A549 (cell line): ENCODE data around the gene SRI. TPM values are rescaled to one million over a fixed set of nuclear protein-coding genes. Genes with fewer than 3 reads are reported as not detected.

Source experiments
- ATAC-seq, 2 experiments: fragments of 200-7000 bp in 1 of 2; fragments of >200 bp in 1 of 2; cut with Nextera tagmentation in 1 of 2; cut with Tn5 transposase in 1 of 2; 3 replicates each; pipeline versions ENCODE4 v1.8.0 to v1.9.1; 2018 to 2020; ENCODE audit warnings: mild to moderate bottlenecking in 1 of 2, moderate library complexity in 1 of 2
- CTCF ChIA-PET: fragments of 300-600 bp; sonication (Branson Sonifier 250); formaldehyde crosslinking; extraction: SDS; loops from one replicate; lab custom pipeline; 2021; ENCODE audit warnings: antibody characterized with exemption, inconsistent platforms; lab: Yijun Ruan, JAX
- POLR2A ChIA-PET: fragments of 350-600 bp; formaldehyde crosslinking; extraction: SDS; loops from one replicate; lab custom pipeline; 2021; ENCODE audit warnings: antibody characterized with exemption, inconsistent platforms; lab: Yijun Ruan, JAX
- DNase-seq, 2 experiments: peaks; one replicate each; pipeline versions ENCODE4 v3.0.0 to v3.0.0-alpha.2; 2011 to 2016; ENCODE audit warnings: low read depth in 1 of 2, low spot score in 1 of 2
- FAIRE-seq: peaks from 2 replicates; lab custom pipeline; 2011; peaks lifted over from hg19 to GRCh38; lab: Jason Lieb, UNC
- H3K27ac ChIP-seq, 2 experiments: fragments of >200 bp; sonication (Bioruptor Twin); formaldehyde crosslinking; 3 replicates each; pipeline ENCODE4 v1.5.1; 2016 to 2017
- H3K4me1 ChIP-seq: fragments of >200 bp; sonication (Bioruptor Twin); formaldehyde crosslinking; 3 replicates; pipeline ENCODE4 v1.6.1; 2016
- H3K4me2 ChIP-seq: fragments of >200 bp; sonication (Bioruptor Twin); formaldehyde crosslinking; 3 replicates; pipeline ENCODE4 v1.6.1; 2016
- H3K4me3 ChIP-seq: fragments of >200 bp; sonication (Bioruptor Twin); formaldehyde crosslinking; 3 replicates; pipeline ENCODE4 v1.5.1; 2016
- H3K9me3 ChIP-seq: fragments of >200 bp; sonication (Bioruptor Twin); formaldehyde crosslinking; 3 replicates; pipeline ENCODE4 v1.6.1; 2016
- CBX2 ChIP-seq: fragments of 200-600 bp; sonication (generic); IDR thresholded peaks from 2 replicates; pipeline ENCODE4 v1.6.1; 2016; ENCODE audit warnings: low read depth, mild to moderate bottlenecking, borderline replicate concordance
- CEBPB ChIP-seq, 2 experiments: fragments of >200 bp in 1 of 2; sonication (Bioruptor Twin) in 1 of 2; formaldehyde crosslinking in 1 of 2; IDR thresholded peaks; 2 replicates each; pipeline ENCODE4 v1.6.1; 2012 to 2016
- ESRRA ChIP-seq: fragments of 150-350 bp; IDR thresholded peaks from 2 replicates; pipeline ENCODE4 v1.6.1; 2014; ENCODE audit warnings: mild to moderate bottlenecking, low read length, borderline replicate concordance
- FOSL2 ChIP-seq, 2 experiments: fragments of 450-650 bp in 1 of 2; fragments of >200 bp in 1 of 2; sonication (Bioruptor Twin) in 1 of 2; formaldehyde crosslinking; IDR thresholded peaks; 2 replicates each; pipeline versions ENCODE4 v1.5.0 to v1.6.1; 2016 to 2020; ENCODE audit warnings: mild to moderate bottlenecking in 1 of 2, moderate library complexity in 1 of 2
- GATA3 ChIP-seq: IDR thresholded peaks from 2 replicates; pipeline ENCODE4 v1.6.1; 2012; ENCODE audit warnings: borderline replicate concordance
- JUN ChIP-seq, 2 experiments: fragments of >200 bp; sonication (Bioruptor Twin); formaldehyde crosslinking; IDR thresholded peaks; 2 replicates in 1 of 2; 3 replicates in 1 of 2; pipeline ENCODE4 v1.6.1; 2016 to 2017
- KDM5A ChIP-seq: fragments of 200-600 bp; sonication (generic); IDR thresholded peaks from 2 replicates; pipeline ENCODE4 v1.6.1; 2016; ENCODE audit warnings: antibody characterized with exemption, mild to moderate bottlenecking
- MAFK ChIP-seq: fragments of 450-650 bp; IDR thresholded peaks from 2 replicates; pipeline ENCODE4 v1.6.1; 2014; ENCODE audit not compliant: partially characterized antibody
- NPAS2 ChIP-seq: fragments of 250-450 bp; sonication (Bioruptor Pico); IDR thresholded peaks from 2 replicates; pipeline ENCODE4 v1.8.0; 2022; ENCODE audit warnings: mild to moderate bottlenecking, moderate library complexity, borderline replicate concordance
- TFCP2L1 ChIP-seq: fragments of 250-450 bp; sonication (Bioruptor Pico); IDR thresholded peaks from 2 replicates; pipeline ENCODE4 v1.5.0; 2021; ENCODE audit warnings: mild to moderate bottlenecking
- WGBS: methylation state at CpG from one replicate; pipeline ENCODE4 v1.1.6; 2017; ENCODE audit errors: missing lambda C conversion rate; 5-methylcytosine and 5-hydroxymethylcytosine counted together
- polyA plus RNA-seq, 4 experiments: library from polyadenylated mRNA; depleted of rRNA in 3 of 4; stranded (reverse); fragments of >200 nt; fragmentation: RNase III in 1 of 4; extraction: RNeasy Plus Mini Kit Qiagen cat#74134 plus additional on column Dnase treatment in 1 of 4; gene quantifications; 2 replicates in 3 of 4; 3 replicates in 1 of 4; pipeline ENCODE4 v1.2.3, GENCODE V29; 2011 to 2017
- TF ChIP-seq, protein P1 (sequence below): fragments of >200 bp; sonication (Bioruptor Twin); formaldehyde crosslinking; IDR thresholded peaks from 3 replicates; pipeline ENCODE4 v1.6.1; 2016
- TF ChIP-seq, protein P2 (sequence below): fragments of 250-450 bp; sonication (Bioruptor Pico); IDR thresholded peaks from 2 replicates; pipeline ENCODE4 v1.5.0; 2020; ENCODE audit warnings: low read depth, mild to moderate bottlenecking, moderate library complexity
- TF ChIP-seq, protein P3 (sequence below): fragments of 450-650 bp; IDR thresholded peaks from 2 replicates; pipeline ENCODE4 v1.6.1; 2014; ENCODE audit warnings: antibody characterized with exemption

Gene SRI
- polyA plus RNA-seq, 2 of the 4 experiments (the other 2 are of a cell fraction) = 87.2 to 164 TPM

DNA sequence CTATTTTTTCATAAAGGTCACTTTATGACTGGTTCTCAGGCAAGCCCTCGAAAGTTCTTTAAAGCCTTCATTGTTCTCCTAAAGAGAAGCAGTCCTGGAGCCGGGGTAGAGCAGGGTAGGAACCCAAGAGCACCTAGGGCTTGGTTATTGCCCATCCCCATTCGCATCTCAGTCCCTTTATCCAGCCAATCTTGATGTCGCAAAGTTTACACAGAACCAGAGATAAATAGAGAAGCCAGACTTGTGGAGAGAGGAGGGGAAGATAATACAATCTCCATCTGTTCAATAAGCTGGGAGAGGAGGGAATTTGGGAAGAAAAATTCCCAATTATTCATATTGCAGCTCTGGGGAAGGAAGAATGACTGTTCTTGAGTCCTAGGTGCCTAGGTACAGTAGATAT, 6.4 kb upstream of the SRI start:
- peak in 1 of 2 experiments; percentile 24 for DNase-seq
- Histone ChIP-seq H3K27ac (peak overlapping the region; percentile 23 to 50; a peak in 5 of 6 replicates), H3K4me2 (peak overlapping the region; percentile 71), H3K9me3 (peaks cover 10% of the 10 kb centered on the region; the same call in 2 of the 3 replicates), H3K4me3 (peak overlapping the region; percentile 10; the same call in 1 of the 3 replicates), H3K4me1 (peaks cover 35% of the 10 kb centered on the region)
- no peak for FAIRE-seq
- ChIA-PET CTCF (interaction anchor here (1.2 to 2.7 kb wide), 3 partner anchors 9 to 18 kb away, joined by 5 to 14 read pairs (median 11); no protein-coding TSS in a partner anchor), POLR2A (no interaction called here)
- ATAC-seq = peak in 1 of 2 experiments; percentile 36; a peak in 3 of 6 replicates
- peak in 1 of 2 experiments; percentile 69; a peak in 2 of 4 replicates for TF ChIP-seq CEBPB (IDR thresholded peaks at IDR 0.05)
- TF ChIP-seq KDM5A = no peak
- TF ChIP-seq GATA3 = peak; percentile 56
- no peak for TF ChIP-seq ESRRA
- TF ChIP-seq FOSL2 (IDR thresholded peaks at IDR 0.05) = no peak
- no peak for TF ChIP-seq FOSL2 (CRISPR knock-in tag; IDR thresholded peaks at IDR 0.05)
- no peak for TF ChIP-seq MAFK
- 52% methylated on average over 4 of the region's 4 CpGs for WGBS

GRCh38 chr7:88224601-88225275, 4.9 kb upstream of the SRI start:
- ChIA-PET CTCF (interaction anchor here (1.1 to 2.7 kb wide), 3 partner anchors 16 to 18 kb away, joined by 3 to 14 read pairs (median 4); no protein-coding TSS in a partner anchor), POLR2A (no interaction called here)
- no peak overlapping the region for H3K4me3 ChIP-seq
- no peak for ATAC-seq
- peak overlapping the region in 1 of 2 experiments; percentile 33; a peak in 2 of 6 replicates for H3K27ac ChIP-seq
- H3K4me2 ChIP-seq = peak overlapping the region; percentile 53
- 23% methylated on average over 2 of the region's 2 CpGs for WGBS
- peaks cover 41% of the 10 kb centered on the region for H3K4me1 ChIP-seq
- no peak for FAIRE-seq
- peaks cover 10% of the 10 kb centered on the region; the same call in 2 of the 3 replicates for H3K9me3 ChIP-seq
- TF ChIP-seq FOSL2 (IDR thresholded peaks at IDR 0.05) = peak; percentile 18; the same call in 1 of the 2 replicates
- TF ChIP-seq FOSL2 (CRISPR knock-in tag; IDR thresholded peaks at IDR 0.05) = 0 out of 2 replicates have a peak, but pooled peaks have one; percentile 35
- 0 out of 5 replicates have a peak, but pooled peaks of 1 of the 2 experiments have one; percentile 23 for TF ChIP-seq JUN (IDR thresholded peaks at IDR 0.05)
- no peak for TF ChIP-seq NPAS2 (CRISPR knock-in tag)
- peak in 1 of 2 experiments; percentile 21 for DNase-seq

DNA sequence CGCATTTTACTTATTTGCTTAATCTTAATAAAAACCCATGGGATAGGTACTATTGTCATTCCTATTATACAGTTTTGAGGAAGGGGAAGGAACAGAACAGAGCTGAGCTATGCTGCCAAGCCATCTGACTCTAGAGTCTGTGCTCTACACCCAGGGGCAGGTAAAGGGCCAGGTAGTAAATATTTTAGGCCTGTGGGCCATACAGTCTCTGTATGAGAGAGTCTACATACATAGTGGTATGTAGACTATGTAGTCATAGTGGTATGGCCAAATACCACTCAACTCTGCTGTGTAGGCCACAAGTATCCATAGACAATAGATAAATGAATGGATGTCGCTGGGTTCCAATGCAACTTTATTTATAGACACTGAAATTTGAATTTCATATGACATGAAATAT, 3.4 kb upstream of the SRI start:
- TF ChIP-seq TFCP2L1 (CRISPR knock-in tag) (no peak), CBX2 (no peak), NPAS2 (CRISPR knock-in tag) (no peak)
- TF ChIP-seq, protein P1, sequence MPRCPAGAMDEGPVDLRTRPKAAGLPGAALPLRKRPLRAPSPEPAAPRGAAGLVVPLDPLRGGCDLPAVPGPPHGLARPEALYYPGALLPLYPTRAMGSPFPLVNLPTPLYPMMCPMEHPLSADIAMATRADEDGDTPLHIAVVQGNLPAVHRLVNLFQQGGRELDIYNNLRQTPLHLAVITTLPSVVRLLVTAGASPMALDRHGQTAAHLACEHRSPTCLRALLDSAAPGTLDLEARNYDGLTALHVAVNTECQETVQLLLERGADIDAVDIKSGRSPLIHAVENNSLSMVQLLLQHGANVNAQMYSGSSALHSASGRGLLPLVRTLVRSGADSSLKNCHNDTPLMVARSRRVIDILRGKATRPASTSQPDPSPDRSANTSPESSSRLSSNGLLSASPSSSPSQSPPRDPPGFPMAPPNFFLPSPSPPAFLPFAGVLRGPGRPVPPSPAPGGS = no peak
- TF ChIP-seq, protein P2, sequence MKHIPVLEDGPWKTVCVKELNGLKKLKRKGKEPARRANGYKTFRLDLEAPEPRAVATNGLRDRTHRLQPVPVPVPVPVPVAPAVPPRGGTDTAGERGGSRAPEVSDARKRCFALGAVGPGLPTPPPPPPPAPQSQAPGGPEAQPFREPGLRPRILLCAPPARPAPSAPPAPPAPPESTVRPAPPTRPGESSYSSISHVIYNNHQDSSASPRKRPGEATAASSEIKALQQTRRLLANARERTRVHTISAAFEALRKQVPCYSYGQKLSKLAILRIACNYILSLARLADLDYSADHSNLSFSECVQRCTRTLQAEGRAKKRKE (CRISPR knock-in tag) = no peak
- TF ChIP-seq, protein P3, sequence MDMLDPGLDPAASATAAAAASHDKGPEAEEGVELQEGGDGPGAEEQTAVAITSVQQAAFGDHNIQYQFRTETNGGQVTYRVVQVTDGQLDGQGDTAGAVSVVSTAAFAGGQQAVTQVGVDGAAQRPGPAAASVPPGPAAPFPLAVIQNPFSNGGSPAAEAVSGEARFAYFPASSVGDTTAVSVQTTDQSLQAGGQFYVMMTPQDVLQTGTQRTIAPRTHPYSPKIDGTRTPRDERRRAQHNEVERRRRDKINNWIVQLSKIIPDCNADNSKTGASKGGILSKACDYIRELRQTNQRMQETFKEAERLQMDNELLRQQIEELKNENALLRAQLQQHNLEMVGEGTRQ = no peak
- 91% methylated on average over 2 of the region's 2 CpGs for WGBS
- H3K4me2 ChIP-seq = no peak overlapping the region
- no peak overlapping the region for H3K4me3 ChIP-seq
- no peak for DNase-seq
- no peak for FAIRE-seq
- no peak for ATAC-seq
- peaks cover 47% of the 10 kb centered on the region for H3K4me1 ChIP-seq
- CTCF ChIA-PET = interaction anchor here (1.3 to 1.4 kb wide), 2 partner anchors 15 to 16 kb away, joined by 3 to 4 read pairs; no protein-coding TSS in a partner anchor
- no peak overlapping the region for H3K27ac ChIP-seq
- H3K9me3 ChIP-seq = 0 out of 3 replicates have a peak, but pooled peaks cover under 1% of the 10 kb centered on the region
- POLR2A ChIA-PET = no interaction called here
